GM12878 (cell line): ENCODE data around the gene TCEA2. TPM values are rescaled to one million over a fixed set of nuclear protein-coding genes. Genes with fewer than 3 reads are reported as not detected.

Experiments
- ATAC-seq: fragments of 200-7000 bp; cut with Tn5 transposase; 3 replicates; pipeline ENCODE4 v1.9.1; 2020; ENCODE audit warnings: mild to moderate bottlenecking, moderate library complexity
- BruUV-seq: library from RNA; stranded (reverse); fragments of 400-500 nt; replicated peaks from 2 replicates; lab custom pipeline; 2021; lab: Mats Ljungman, UMichigan
- CTCF ChIA-PET: fragments of 300-600 bp; sonication (Branson Sonifier 250); formaldehyde crosslinking; extraction: SDS; loops from one replicate; lab custom pipeline; 2021; ENCODE audit warnings: inconsistent platforms; lab: Yijun Ruan, JAX
- POLR2A ChIA-PET: fragments of 350-600 bp; formaldehyde crosslinking; extraction: SDS; loops from one replicate; lab custom pipeline; 2021; ENCODE audit warnings: inconsistent platforms; lab: Charles Lee
- RAD21 ChIA-PET: fragments of 300-600 bp; sonication (Branson Sonifier 250); formaldehyde crosslinking; loops from one replicate; lab custom pipeline; 2023; ENCODE audit warnings: antibody characterized with exemption; ENCODE audit not compliant: unreplicated experiment; lab: Charles Lee
- SMC1A ChIA-PET: fragments of 300-600 bp; sonication (Branson Sonifier 250); formaldehyde crosslinking; loops from one replicate; lab custom pipeline; 2023; ENCODE audit not compliant: unreplicated experiment, uncharacterized antibody; lab: Charles Lee
- DNase-seq: peaks from one replicate; pipeline ENCODE4 v3.0.0-alpha.2; 2011; ENCODE audit warnings: low read depth, low spot score
- FAIRE-seq: peaks from 3 replicates; lab custom pipeline; 2011; peaks lifted over from hg19 to GRCh38; lab: Jason Lieb, UNC
- H2AFZ ChIP-seq: 2 replicates; pipeline ENCODE4 v1.6.0; 2011; ENCODE audit warnings: low read depth, low read length, control low read depth; ENCODE audit not compliant: control insufficient read depth
- H3K27ac ChIP-seq: 2 replicates; pipeline ENCODE4 v1.5.1; 2011; ENCODE audit warnings: control low read depth; ENCODE audit not compliant: control insufficient read depth, insufficient read depth
- H3K27me3 ChIP-seq, 2 experiments: replicated peaks in 1 of 2; 2 replicates each; pipeline versions ENCODE4 v1.6.0 to v1.6.1; 2011; ENCODE audit warnings: low read length in 1 of 2; ENCODE audit not compliant: control insufficient read depth in 2 of 2, insufficient read depth in 2 of 2
- H3K36me3 ChIP-seq, 2 experiments: 2 replicates each; pipeline ENCODE4 v1.5.1; 2011; ENCODE audit warnings: low read length in 1 of 2; ENCODE audit not compliant: control insufficient read depth in 2 of 2, insufficient read depth in 2 of 2
- H3K4me1 ChIP-seq: 2 replicates; pipeline ENCODE4 v1.6.1; 2011; ENCODE audit warnings: mild to moderate bottlenecking, low read length, moderate library complexity, mixed read lengths; ENCODE audit not compliant: control insufficient read depth, insufficient read depth
- H3K4me2 ChIP-seq: 2 replicates; pipeline ENCODE4 v1.6.0; 2011; ENCODE audit warnings: control low read depth; ENCODE audit not compliant: control insufficient read depth, insufficient read depth
- H3K4me3 ChIP-seq: fragments of 200-600 bp; sonication (generic); 2 replicates; pipeline ENCODE4 v1.5.1; 2016
- H3K79me2 ChIP-seq: 2 replicates; pipeline ENCODE4 v1.6.0; 2011; ENCODE audit warnings: low read length; ENCODE audit not compliant: control insufficient read depth, insufficient read depth
- H3K9ac ChIP-seq: 2 replicates; pipeline ENCODE4 v1.8.0; 2011; ENCODE audit warnings: low read length, control low read depth, mixed read lengths; ENCODE audit not compliant: control insufficient read depth, insufficient read depth
- H3K9me3 ChIP-seq: replicated peaks from 3 replicates; pipeline ENCODE4 v1.5.1; 2011; ENCODE audit warnings: mild to moderate bottlenecking, low read length; ENCODE audit not compliant: control insufficient read depth, insufficient read depth
- H4K20me1 ChIP-seq: 2 replicates; pipeline ENCODE4 v1.6.0; 2011; ENCODE audit not compliant: control insufficient read depth, insufficient read depth
- ASH2L ChIP-seq: fragments of 300-600, 200-600 bp; sonication (generic); IDR thresholded peaks from 2 replicates; pipeline ENCODE4 v1.6.1; 2017; ENCODE audit warnings: low read depth, mild to moderate bottlenecking, borderline replicate concordance
- CHD2 ChIP-seq: IDR thresholded peaks from 2 replicates; pipeline ENCODE4 v1.6.1; 2011; ENCODE audit warnings: low read depth, low read length, improper control_type of control experiment, borderline replicate concordance
- JUND ChIP-seq: IDR thresholded peaks from 2 replicates; pipeline ENCODE4 v1.6.1; 2012; ENCODE audit warnings: low read depth, mild to moderate bottlenecking, low read length, improper control_type of control experiment, moderate library complexity
- TCF3 ChIP-seq: IDR thresholded peaks from 2 replicates; pipeline ENCODE4 v1.6.1; 2012; ENCODE audit warnings: low read depth, mild to moderate bottlenecking, low read length, borderline replicate concordance; ENCODE audit not compliant: insufficient read depth
- WGBS: methylation state at CpG from one replicate; pipeline ENCODE4 v1.1.6; 2016; ENCODE audit warnings: low lambda C conversion rate; ENCODE audit not compliant: insufficient replicate concordance, insufficient coverage; ENCODE audit errors: missing lambda C conversion rate; 5-methylcytosine and 5-hydroxymethylcytosine counted together
- in situ Hi-C: fragments of 300-500 bp; cut with MboI; formaldehyde crosslinking; loops from 9 replicates; pipeline ENCODE4 v1.14.3; 2018; ENCODE audit warnings: mixed read lengths
- intact Hi-C: fragments of 100-400 bp; cut with micrococcal nuclease; formaldehyde crosslinking; loops from one replicate; pipeline ENCODE4 v1.14.2; 2022; ENCODE audit not compliant: unreplicated experiment
- microRNA-seq: library from miRNA; unstranded; fragments of <30 nt; microRNA quantifications from one replicate; pipeline ENCODE4, GENCODE V29; 2018
- polyA plus RNA-seq, 11 experiments: library from polyadenylated mRNA; depleted of rRNA in 4 of 11; unstranded in 6 of 11; stranded (reverse) in 5 of 11; fragments of >200 nt; fragmentation: Nextera tagmentation in 4 of 11; fragmentation: Illumina TruSeq in 1 of 11; extraction: Ambion mirVana in 4 of 11; extraction: Trizol in 1 of 11; gene quantifications; 1 replicate in 1 of 11; 2 replicates in 10 of 11; pipeline versions ENCODE4 v1.2.1 to v1.2.3, GENCODE V29; 2011 to 2016; ENCODE audit warnings: inconsistent platforms in 2 of 11, missing spikeins in 2 of 11, low read depth in 1 of 11
- small RNA-seq: library from RNA; depleted of rRNA; stranded (forward); fragments of <200 nt; gene quantifications from one replicate; pipeline ENCODE3, GENCODE V24; 2014
- total RNA-seq, 4 experiments: library from RNA; depleted of rRNA in 3 of 4; stranded (reverse); fragments of >200 nt in 3 of 4; fragmentation: Illumina TruSeq in 1 of 4; extraction: Trizol in 1 of 4; gene quantifications; 2 replicates each; pipeline versions ENCODE4 v1.2.1 to v1.2.3, GENCODE V29; 2013 to 2021
- TF ChIP-seq, protein P1 (sequence below): IDR thresholded peaks from 2 replicates; pipeline ENCODE4 v1.6.1; 2012; ENCODE audit warnings: low read depth, low read length, improper control_type of control experiment

The TCEA2 gene
- total and polyA plus RNA-seq, 10 of the 15 experiments (the other 5 are each of a cell fraction or from before 2014, with no cell fraction given) = 3.4 to 42.5 (median 13.3) TPM

DNA sequence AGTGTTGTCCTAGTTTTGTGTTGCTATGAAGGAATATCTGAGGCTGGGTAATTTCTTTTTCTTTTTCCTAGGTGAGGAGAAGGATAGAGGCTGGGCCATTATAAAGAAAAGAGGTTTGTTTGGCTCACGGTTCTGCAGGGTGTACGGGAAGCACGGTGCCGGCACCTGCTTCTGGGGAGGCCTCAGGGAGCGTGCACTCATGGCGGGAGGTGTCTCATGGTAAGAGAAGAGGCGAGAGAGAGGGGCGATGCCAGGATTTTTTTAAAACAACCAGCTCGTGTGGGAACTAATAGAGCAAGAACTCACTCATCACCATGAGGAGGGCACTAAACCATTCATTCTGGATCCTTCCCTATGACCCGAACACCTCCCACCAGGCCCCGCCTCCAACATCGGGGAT is 58.6 kb downstream of the TCEA2 start:
- Histone ChIP-seq H2AFZ (no peak overlapping the region), H3K4me3 (no peak overlapping the region), H3K4me1 (peaks cover 5% of the 10 kb centered on the region)
- TF ChIP-seq JUND = no peak
- TF ChIP-seq CHD2 = no peak
- TF ChIP-seq TCF3 = no peak
- TF ChIP-seq, protein P1, sequence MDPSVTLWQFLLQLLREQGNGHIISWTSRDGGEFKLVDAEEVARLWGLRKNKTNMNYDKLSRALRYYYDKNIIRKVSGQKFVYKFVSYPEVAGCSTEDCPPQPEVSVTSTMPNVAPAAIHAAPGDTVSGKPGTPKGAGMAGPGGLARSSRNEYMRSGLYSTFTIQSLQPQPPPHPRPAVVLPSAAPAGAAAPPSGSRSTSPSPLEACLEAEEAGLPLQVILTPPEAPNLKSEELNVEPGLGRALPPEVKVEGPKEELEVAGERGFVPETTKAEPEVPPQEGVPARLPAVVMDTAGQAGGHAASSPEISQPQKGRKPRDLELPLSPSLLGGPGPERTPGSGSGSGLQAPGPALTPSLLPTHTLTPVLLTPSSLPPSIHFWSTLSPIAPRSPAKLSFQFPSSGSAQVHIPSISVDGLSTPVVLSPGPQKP = no peak
- no peak for TF ChIP-seq ASH2L
- TF ChIP-seq, all 136 proteins: peak for 0
- Histone ChIP-seq H3K79me2 (no peaks in the 10 kb centered on the region), H4K20me1 (no peaks in the 10 kb centered on the region), H3K9ac (no peak overlapping the region), H3K27me3 (no peaks in the 10 kb centered on the region), H3K9me3 (no peaks in the 10 kb centered on the region), H3K36me3 (no peaks in the 10 kb centered on the region), H3K4me2 (no peak overlapping the region), H3K27ac (no peak overlapping the region)
- BruUV-seq = no TSS peak
- ChIA-PET CTCF (interaction anchor here (0.7 to 4.0 kb wide), 17 partner anchors 13 to 584 kb away, joined by 3 to 65 read pairs (median 4); partner anchors contain the start of genes C20orf204, LKAAEAR1, NPBWR2 and OPRL1), RAD21 (interaction anchor here (0.6 to 3.0 kb wide), 9 partner anchors 15 to 256 kb away, joined by 3 to 67 read pairs (median 4); partner anchors contain the start of genes LKAAEAR1, NPBWR2, OPRL1 and RGS19), POLR2A (interaction anchor here (2.0 kb wide), 1 partner anchor 38 kb away, joined by 12 read pairs; the partner anchor contains the start of gene LKAAEAR1), SMC1A (interaction anchor here (0.7 to 3.3 kb wide), 8 partner anchors 17 to 117 kb away, joined by 3 to 13 read pairs (median 8); partner anchors contain the start of gene LKAAEAR1)
- 62% methylated on average over 12 of the region's 12 CpGs for WGBS
- in situ Hi-C loops (no loop called here), intact Hi-C loops (loop anchor here (5.0 kb wide), 1 partner anchor 584 kb away; the partner anchor contains the start of gene PTK6)
- FAIRE-seq (no peak), ATAC-seq (no peak), DNase-seq (no peak)

Small RNAs within 50 kb of the gene (microRNA-seq; reads per million reads assigned to microRNA genes)
- 2.4 reads per million, percentile 9 among the genes with 10 or more reads in this experiment for gene MIR6813

Small RNAs within 50 kb of the gene (small RNA-seq; reads per million reads assigned to genes)
- gene AL355803.1 (not detected), gene MIR6813 (0.31 reads per million)

Other genes starting within 250 kb of the TCEA2 start
Only the 7 nearest of the 16 such genes appear.
- gene PRPF6, start 82.1 kb upstream of the TCEA2 start, total RNA-seq (2014; rRNA removed) = 57.6 and 62.5 TPM in 2 replicates
- gene PRPF6, start 82.1 kb upstream of the TCEA2 start, total RNA-seq (2014; rRNA removed; fragmentation: Illumina TruSeq; extraction: Trizol) = 66.1 and 72.2 TPM in 2 replicates
- 100 and 102 TPM in 2 replicates for gene PRPF6, start 82.1 kb upstream of the TCEA2 start, total RNA-seq (2021)
- gene PRPF6, start 82.1 kb upstream of the TCEA2 start, polyA plus RNA-seq (2011; rRNA removed) = 33.4 and 52.7 TPM in 2 replicates
- 53.4 and 73.9 TPM in 2 replicates for gene PRPF6, start 82.1 kb upstream of the TCEA2 start, polyA plus RNA-seq (2014; fragmentation: Illumina TruSeq; extraction: Trizol)
- 10 to 100 TPM in 1 of 2 experiments, 1 to 10 TPM in 1; 5.0 to 10.7 TPM for gene PRPF6, start 82.1 kb upstream of the TCEA2 start, polyA plus RNA-seq (2014; fragmentation: Nextera tagmentation; extraction: Ambion mirVana)
- gene PRPF6, start 82.1 kb upstream of the TCEA2 start, polyA plus RNA-seq (2014; rRNA removed) = 70.4 and 71.9 TPM in 2 replicates
- 100 to 1,000 TPM in 1 of 2 experiments, 10 to 100 TPM in 1; 97.9 to 102 TPM for gene PRPF6, start 82.1 kb upstream of the TCEA2 start, polyA plus RNA-seq (2016; fragmentation: Nextera tagmentation; extraction: Ambion mirVana)
- gene C20orf204, start 27.0 kb upstream of the TCEA2 start, total RNA-seq (2014; rRNA removed) = 32.4 and 39.5 TPM in 2 replicates
- 3.6 and 4.4 TPM in 2 replicates for gene C20orf204, start 27.0 kb upstream of the TCEA2 start, total RNA-seq (2014; rRNA removed; fragmentation: Illumina TruSeq; extraction: Trizol)
- gene C20orf204, start 27.0 kb upstream of the TCEA2 start, total RNA-seq (2021) = 49.1 and 56.0 TPM in 2 replicates
- gene C20orf204, start 27.0 kb upstream of the TCEA2 start, polyA plus RNA-seq (2011; rRNA removed) = 2.9 and 6.9 TPM in 2 replicates
- gene C20orf204, start 27.0 kb upstream of the TCEA2 start, polyA plus RNA-seq (2014; fragmentation: Illumina TruSeq; extraction: Trizol) = 0.48 and 1.6 TPM in 2 replicates
- gene C20orf204, start 27.0 kb upstream of the TCEA2 start, polyA plus RNA-seq (2014; fragmentation: Nextera tagmentation; extraction: Ambion mirVana) = under 1 TPM; 0.24 to 0.38 TPM
- 37.1 and 42.9 TPM in 2 replicates for gene C20orf204, start 27.0 kb upstream of the TCEA2 start, polyA plus RNA-seq (2014; rRNA removed)
- 10 to 100 TPM; 17.9 to 20.4 TPM for gene C20orf204, start 27.0 kb upstream of the TCEA2 start, polyA plus RNA-seq (2016; fragmentation: Nextera tagmentation; extraction: Ambion mirVana)
- 0.16 and 0.28 TPM in 2 replicates for gene SOX18, start 13.6 kb upstream of the TCEA2 start, total RNA-seq (2014; rRNA removed)
- 0.09 TPM in 2 replicates for gene SOX18, start 13.6 kb upstream of the TCEA2 start, total RNA-seq (2014; rRNA removed; fragmentation: Illumina TruSeq; extraction: Trizol)
- 5.6 TPM in 2 replicates for gene SOX18, start 13.6 kb upstream of the TCEA2 start, total RNA-seq (2021)
- 0.24 and 0.53 TPM in 2 replicates for gene SOX18, start 13.6 kb upstream of the TCEA2 start, polyA plus RNA-seq (2011; rRNA removed)
- gene SOX18, start 13.6 kb upstream of the TCEA2 start, polyA plus RNA-seq (2014; fragmentation: Illumina TruSeq; extraction: Trizol) = not detected in 2 replicates
- gene SOX18, start 13.6 kb upstream of the TCEA2 start, polyA plus RNA-seq (2014; fragmentation: Nextera tagmentation; extraction: Ambion mirVana) = under 1 TPM; 0.05 TPM
- gene SOX18, start 13.6 kb upstream of the TCEA2 start, polyA plus RNA-seq (2014; rRNA removed) = 2.1 and 2.2 TPM in 2 replicates
- not detected for gene SOX18, start 13.6 kb upstream of the TCEA2 start, polyA plus RNA-seq (2016; fragmentation: Nextera tagmentation; extraction: Ambion mirVana)
- gene RGS19, start 16.3 kb downstream of the TCEA2 start, total RNA-seq (2014; rRNA removed) = 56.0 and 62.4 TPM in 2 replicates
- gene RGS19, start 16.3 kb downstream of the TCEA2 start, total RNA-seq (2014; rRNA removed; fragmentation: Illumina TruSeq; extraction: Trizol) = 15.2 and 15.3 TPM in 2 replicates
- 47.1 and 51.0 TPM in 2 replicates for gene RGS19, start 16.3 kb downstream of the TCEA2 start, total RNA-seq (2021)
- 22.6 and 34.7 TPM in 2 replicates for gene RGS19, start 16.3 kb downstream of the TCEA2 start, polyA plus RNA-seq (2011; rRNA removed)
- gene RGS19, start 16.3 kb downstream of the TCEA2 start, polyA plus RNA-seq (2014; fragmentation: Illumina TruSeq; extraction: Trizol) = 4.7 and 9.6 TPM in 2 replicates
- 1 to 10 TPM in 1 of 2 experiments, under 1 TPM in 1; 0.82 to 3.3 TPM for gene RGS19, start 16.3 kb downstream of the TCEA2 start, polyA plus RNA-seq (2014; fragmentation: Nextera tagmentation; extraction: Ambion mirVana)
- gene RGS19, start 16.3 kb downstream of the TCEA2 start, polyA plus RNA-seq (2014; rRNA removed) = 61.4 and 64.3 TPM in 2 replicates
- 10 to 100 TPM; 45.0 to 53.5 TPM for gene RGS19, start 16.3 kb downstream of the TCEA2 start, polyA plus RNA-seq (2016; fragmentation: Nextera tagmentation; extraction: Ambion mirVana)
- gene OPRL1, start 16.9 kb downstream of the TCEA2 start, total RNA-seq (2014; rRNA removed) = 0.34 and 0.38 TPM in 2 replicates
- gene OPRL1, start 16.9 kb downstream of the TCEA2 start, total RNA-seq (2014; rRNA removed; fragmentation: Illumina TruSeq; extraction: Trizol) = 0.09 and 0.14 TPM in 2 replicates
- 0.41 and 0.51 TPM in 2 replicates for gene OPRL1, start 16.9 kb downstream of the TCEA2 start, total RNA-seq (2021)
- 0.14 and 0.38 TPM in 2 replicates for gene OPRL1, start 16.9 kb downstream of the TCEA2 start, polyA plus RNA-seq (2011; rRNA removed)
- 0.15 TPM in 1 of 2 replicates, not detected in the other for gene OPRL1, start 16.9 kb downstream of the TCEA2 start, polyA plus RNA-seq (2014; fragmentation: Illumina TruSeq; extraction: Trizol)
- under 1 TPM in 1 of 2 experiments, not detected in 1; 0.04 TPM for gene OPRL1, start 16.9 kb downstream of the TCEA2 start, polyA plus RNA-seq (2014; fragmentation: Nextera tagmentation; extraction: Ambion mirVana)
- 0.27 and 0.36 TPM in 2 replicates for gene OPRL1, start 16.9 kb downstream of the TCEA2 start, polyA plus RNA-seq (2014; rRNA removed)
- under 1 TPM; 0.12 to 0.24 TPM for gene OPRL1, start 16.9 kb downstream of the TCEA2 start, polyA plus RNA-seq (2016; fragmentation: Nextera tagmentation; extraction: Ambion mirVana)
- not detected in 2 replicates for gene LKAAEAR1, start 21.2 kb downstream of the TCEA2 start, total RNA-seq (2014; rRNA removed)
- gene LKAAEAR1, start 21.2 kb downstream of the TCEA2 start, total RNA-seq (2014; rRNA removed; fragmentation: Illumina TruSeq; extraction: Trizol) = not detected in 2 replicates
- not detected in 2 replicates for gene LKAAEAR1, start 21.2 kb downstream of the TCEA2 start, total RNA-seq (2021)
- not detected in 2 replicates for gene LKAAEAR1, start 21.2 kb downstream of the TCEA2 start, polyA plus RNA-seq (2011; rRNA removed)
- not detected in 2 replicates for gene LKAAEAR1, start 21.2 kb downstream of the TCEA2 start, polyA plus RNA-seq (2014; fragmentation: Illumina TruSeq; extraction: Trizol)
- gene LKAAEAR1, start 21.2 kb downstream of the TCEA2 start, polyA plus RNA-seq (2014; fragmentation: Nextera tagmentation; extraction: Ambion mirVana) = not detected
- not detected in 2 replicates for gene LKAAEAR1, start 21.2 kb downstream of the TCEA2 start, polyA plus RNA-seq (2014; rRNA removed)
- not detected for gene LKAAEAR1, start 21.2 kb downstream of the TCEA2 start, polyA plus RNA-seq (2016; fragmentation: Nextera tagmentation; extraction: Ambion mirVana)
- not detected in 2 replicates for gene NPBWR2, start 44.4 kb downstream of the TCEA2 start, total RNA-seq (2014; rRNA removed)
- gene NPBWR2, start 44.4 kb downstream of the TCEA2 start, total RNA-seq (2014; rRNA removed; fragmentation: Illumina TruSeq; extraction: Trizol) = not detected in 2 replicates
- not detected in 2 replicates for gene NPBWR2, start 44.4 kb downstream of the TCEA2 start, total RNA-seq (2021)
- gene NPBWR2, start 44.4 kb downstream of the TCEA2 start, polyA plus RNA-seq (2011; rRNA removed) = not detected in 2 replicates
- not detected in 2 replicates for gene NPBWR2, start 44.4 kb downstream of the TCEA2 start, polyA plus RNA-seq (2014; fragmentation: Illumina TruSeq; extraction: Trizol)
- gene NPBWR2, start 44.4 kb downstream of the TCEA2 start, polyA plus RNA-seq (2014; fragmentation: Nextera tagmentation; extraction: Ambion mirVana) = not detected
- gene NPBWR2, start 44.4 kb downstream of the TCEA2 start, polyA plus RNA-seq (2014; rRNA removed) = not detected in 2 replicates
- gene NPBWR2, start 44.4 kb downstream of the TCEA2 start, polyA plus RNA-seq (2016; fragmentation: Nextera tagmentation; extraction: Ambion mirVana) = not detected